Measurements from ENCODE around the gene SLC25A22. TPM values are rescaled to one million over a fixed set of nuclear protein-coding genes. Genes with fewer than 3 reads are reported as not detected.
A peak's percentile ranks its signal among the peaks of the same experiment; 100 is the strongest.

The SLC25A22 gene
- total RNA-seq = 58.7 and 64.5 TPM in 2 replicates

- DNase-seq (ENCODE audit: low spot score) = peak; percentile 82
- intact Hi-C loops (cut with micrococcal nuclease) = no loop called here
- peaks cover 7% of the 10 kb centered on the region for H3K4me1 Mint-ChIP-seq (ENCODE audit: low read depth)
- no peaks in the 10 kb centered on the region for H3K27me3 Mint-ChIP-seq (ENCODE audit: low read depth)
- no peaks in the 10 kb centered on the region for H3K9me3 Mint-ChIP-seq
- H3K27ac Mint-ChIP-seq = peak within 1 kb of the TSS; percentile 66
- H3K4me3 Mint-ChIP-seq (ENCODE audit: low read depth) = peak within 1 kb of the TSS; percentile 90
- H3K36me3 Mint-ChIP-seq (ENCODE audit: low read depth) = peaks cover 8% of the 10 kb centered on the region
These were observed at the start of gene SLC25A22 for GRCh38 chr11:798093-798713. Gene SLC25A22 (minus strand): TSS chr11:798281. CDS start chr11:795006, 3,275 bp downstream.

- Mint-ChIP-seq H3K27me3 (ENCODE audit: low read depth) (peaks cover 1% of the 10 kb centered on the region), H3K4me1 (ENCODE audit: low read depth) (peaks cover 2% of the 10 kb centered on the region), H3K4me3 (ENCODE audit: low read depth) (no peak overlapping the region), H3K36me3 (ENCODE audit: low read depth) (no peaks in the 10 kb centered on the region), H3K27ac (no peak overlapping the region), H3K9me3 (no peaks in the 10 kb centered on the region)
- intact Hi-C loops (cut with micrococcal nuclease) = loop anchor here (1.0 kb wide), 1 partner anchor 203 kb away; no protein-coding TSS in a partner anchor
- no peak for DNase-seq (ENCODE audit: low spot score)
These were observed 49.8 kb upstream of the SLC25A22 start for GRCh38 chr11:847876-848275.

- Mint-ChIP-seq H3K27ac (no peak overlapping the region), H3K9me3 (no peaks in the 10 kb centered on the region), H3K36me3 (ENCODE audit: low read depth) (no peaks in the 10 kb centered on the region), H3K27me3 (ENCODE audit: low read depth) (peaks cover 1% of the 10 kb centered on the region), H3K4me1 (ENCODE audit: low read depth) (peaks cover 2% of the 10 kb centered on the region), H3K4me3 (ENCODE audit: low read depth) (no peak overlapping the region)
- intact Hi-C loops (cut with micrococcal nuclease) = no loop called here
- no peak for DNase-seq (ENCODE audit: low spot score)
These were observed 48.5 kb upstream of the SLC25A22 start for GRCh38 chr11:846496-847098.

- H3K4me3 Mint-ChIP-seq (ENCODE audit: low read depth) = no peak overlapping the region
- no peaks in the 10 kb centered on the region for H3K9me3 Mint-ChIP-seq
- peaks cover 1% of the 10 kb centered on the region for H3K27me3 Mint-ChIP-seq (ENCODE audit: low read depth)
- intact Hi-C loops (cut with micrococcal nuclease) = no loop called here
- peaks cover 7% of the 10 kb centered on the region for H3K4me1 Mint-ChIP-seq (ENCODE audit: low read depth)
- H3K27ac Mint-ChIP-seq = no peak overlapping the region
- no peaks in the 10 kb centered on the region for H3K36me3 Mint-ChIP-seq (ENCODE audit: low read depth)
- no peak for DNase-seq (ENCODE audit: low spot score)
These were observed 47.9 kb upstream of the SLC25A22 start for GRCh38 chr11:845872-846495.

GRCh38 chr11:844693-845644 is 46.9 kb upstream of the SLC25A22 start:
- Mint-ChIP-seq H3K4me1 (ENCODE audit: low read depth) (peaks cover 14% of the 10 kb centered on the region), H3K4me3 (ENCODE audit: low read depth) (no peak overlapping the region), H3K36me3 (ENCODE audit: low read depth) (peaks cover 10% of the 10 kb centered on the region), H3K9me3 (no peaks in the 10 kb centered on the region), H3K27ac (no peak overlapping the region), H3K27me3 (ENCODE audit: low read depth) (peaks cover 1% of the 10 kb centered on the region)
- intact Hi-C loops (cut with micrococcal nuclease) = loop anchor here (5.0 kb wide), 1 partner anchor 67 kb away; the partner anchor contains the start of gene CHID1
- DNase-seq (ENCODE audit: low spot score) = no peak

- no peak for DNase-seq (ENCODE audit: low spot score)
- H3K36me3 Mint-ChIP-seq (ENCODE audit: low read depth) = peaks cover 15% of the 10 kb centered on the region
- H3K4me1 Mint-ChIP-seq (ENCODE audit: low read depth) = peaks cover 14% of the 10 kb centered on the region
- H3K27me3 Mint-ChIP-seq (ENCODE audit: low read depth) = peaks cover 1% of the 10 kb centered on the region
- peak overlapping the region; percentile 77 for H3K4me3 Mint-ChIP-seq (ENCODE audit: low read depth)
- intact Hi-C loops (cut with micrococcal nuclease) = loop anchor here (5.0 kb wide), 1 partner anchor 68 kb away; the partner anchor contains the start of gene CHID1
- H3K27ac Mint-ChIP-seq = peak overlapping the region; percentile 38
- no peaks in the 10 kb centered on the region for H3K9me3 Mint-ChIP-seq
These were observed 46.0 kb upstream of the SLC25A22 start for GRCh38 chr11:843818-844692.

- Mint-ChIP-seq H3K27me3 (ENCODE audit: low read depth) (peaks cover 1% of the 10 kb centered on the region), H3K4me3 (ENCODE audit: low read depth) (peak overlapping the region; percentile 77), H3K4me1 (ENCODE audit: low read depth) (peaks cover 11% of the 10 kb centered on the region), H3K36me3 (ENCODE audit: low read depth) (peaks cover 22% of the 10 kb centered on the region), H3K9me3 (no peaks in the 10 kb centered on the region), H3K27ac (no peak overlapping the region)
- no peak for DNase-seq (ENCODE audit: low spot score)
- intact Hi-C loops (cut with micrococcal nuclease) = loop anchor here (5.0 kb wide), 1 partner anchor 69 kb away; the partner anchor contains the start of gene CHID1
These were observed 45.1 kb upstream of the SLC25A22 start for GRCh38 chr11:843086-843734.

- peaks cover 1% of the 10 kb centered on the region for H3K27me3 Mint-ChIP-seq (ENCODE audit: low read depth)
- peaks cover 23% of the 10 kb centered on the region for H3K36me3 Mint-ChIP-seq (ENCODE audit: low read depth)
These were observed 44.4 kb upstream of the SLC25A22 start, which contains the start of the genes POLR2L and TSPAN4 for GRCh38 chr11:842370-843002. Gene POLR2L (minus strand): TSS chr11:842529. CDS start chr11:842508, 21 bp downstream. Gene TSPAN4 (plus strand): TSS chr11:842852. CDS start chr11:850305, 7,453 bp downstream.

GRCh38 chr11:841981-842369 is 43.9 kb upstream of the SLC25A22 start:
- no peak for DNase-seq (ENCODE audit: low spot score)
- Mint-ChIP-seq H3K27ac (peak overlapping the region; percentile 81), H3K9me3 (no peaks in the 10 kb centered on the region), H3K4me1 (ENCODE audit: low read depth) (peaks cover 11% of the 10 kb centered on the region), H3K36me3 (ENCODE audit: low read depth) (peaks cover 25% of the 10 kb centered on the region), H3K4me3 (ENCODE audit: low read depth) (peak overlapping the region; percentile 86), H3K27me3 (ENCODE audit: low read depth) (peaks cover 1% of the 10 kb centered on the region)
- intact Hi-C loops (cut with micrococcal nuclease) = loop anchor here (1.0 to 5.0 kb wide), 2 partner anchors 9 to 70 kb away; partner anchors contain the start of gene CHID1

More at GRCh38 chr11:842370-843002, 44.4 kb upstream of the SLC25A22 start, which contains the start of the genes POLR2L and TSPAN4:
- Mint-ChIP-seq H3K9me3 (no peaks in the 10 kb centered on the region), H3K4me3 (ENCODE audit: low read depth) (peak within 1 kb of the TSS; percentile 86), H3K27ac (peak within 1 kb of the TSS; percentile 81), H3K4me1 (ENCODE audit: low read depth) (peaks cover 11% of the 10 kb centered on the region)
- peak; percentile 84 for DNase-seq (ENCODE audit: low spot score)
- intact Hi-C loops (cut with micrococcal nuclease) = loop anchor here (1.0 to 5.0 kb wide), 2 partner anchors 9 to 70 kb away; partner anchors contain the start of gene CHID1

- Mint-ChIP-seq H3K4me3 (ENCODE audit: low read depth) (peak overlapping the region; percentile 86), H3K27me3 (ENCODE audit: low read depth) (peaks cover 1% of the 10 kb centered on the region), H3K9me3 (no peaks in the 10 kb centered on the region), H3K4me1 (ENCODE audit: low read depth) (peaks cover 11% of the 10 kb centered on the region), H3K27ac (no peak overlapping the region), H3K36me3 (ENCODE audit: low read depth) (peaks cover 25% of the 10 kb centered on the region)
- intact Hi-C loops (cut with micrococcal nuclease) = loop anchor here (5.0 kb wide), 1 partner anchor 72 kb away; the partner anchor contains the start of gene CHID1
- DNase-seq (ENCODE audit: low spot score) = no peak
These were observed 42.0 kb upstream of the SLC25A22 start for GRCh38 chr11:839875-840617.

Data from activated T-helper 2 cell treated with anti-CD3 and anti-CD28 coated beads, Interferon-gamma antibody, Interleukin-2, Interleukin-4, amounts not matched to agents 10 μg/mL and 5 μg/mL and 100 μg/mL, durations not matched to agents 14 hours and 24 hours and 36 hours (primary cell).